NT2/D1 (cell line): ENCODE measurements around the gene PPIP5K2.

Experiments used
- DNase-seq: peaks from one replicate; pipeline ENCODE4 v3.0.0-alpha.2; 2011; ENCODE audit warnings: low read depth, low spot score
- H3K27me3 ChIP-seq: 2 replicates; pipeline ENCODE4 v1.6.0; 2011; ENCODE audit warnings: mild to moderate bottlenecking; ENCODE audit not compliant: insufficient read length, insufficient read depth
- H3K36me3 ChIP-seq: 2 replicates; pipeline ENCODE4 v1.6.1; 2011; ENCODE audit warnings: mild to moderate bottlenecking, low read length, mixed read lengths; ENCODE audit not compliant: insufficient read depth, insufficient read length
- H3K4me1 ChIP-seq: 2 replicates; pipeline ENCODE4 v1.5.1; 2011; ENCODE audit not compliant: insufficient read depth, insufficient read length
- H3K4me3 ChIP-seq: 2 replicates; pipeline ENCODE4 v1.5.1; 2011; ENCODE audit warnings: low read depth; ENCODE audit not compliant: insufficient read length
- H3K9ac ChIP-seq: 2 replicates; pipeline ENCODE4 v1.6.0; 2011; ENCODE audit warnings: low read depth; ENCODE audit not compliant: insufficient read length
- H3K9me3 ChIP-seq: 2 replicates; pipeline ENCODE4 v1.5.1; 2011; ENCODE audit warnings: mild to moderate bottlenecking, low read length; ENCODE audit not compliant: insufficient read depth
- SUZ12 ChIP-seq: IDR thresholded peaks from 2 replicates; pipeline ENCODE4 v1.6.1; 2011; ENCODE audit not compliant: insufficient read length, insufficient read depth; ENCODE audit errors: extremely low read depth
- YY1 ChIP-seq: IDR thresholded peaks from 2 replicates; pipeline ENCODE4 v1.6.1; 2011; ENCODE audit not compliant: insufficient read length, insufficient read depth
- ZNF274 ChIP-seq: IDR thresholded peaks from 2 replicates; pipeline ENCODE4 v1.6.1; 2011; ENCODE audit warnings: mild to moderate bottlenecking, low read depth, low read length

The PPIP5K2 gene

GRCh38 chr5:103092676-103093075, 27.4 kb upstream of the PPIP5K2 start:
- H3K9ac ChIP-seq: no peak overlapping the region
- H3K36me3 ChIP-seq: peaks cover 4% of the 10 kb centered on the region
- DNase-seq: no peak
- H3K27me3 ChIP-seq: no peaks in the 10 kb centered on the region
- TF ChIP-seq ZNF274: no peak
- TF ChIP-seq YY1: no peak
- TF ChIP-seq SUZ12: no peak
- H3K4me1 ChIP-seq: no peaks in the 10 kb centered on the region
- no peaks in the 10 kb centered on the region for H3K9me3 ChIP-seq
- H3K4me3 ChIP-seq: no peak overlapping the region

- no peak overlapping the region for H3K4me3 ChIP-seq
- H3K27me3 ChIP-seq: no peaks in the 10 kb centered on the region
- no peak for TF ChIP-seq ZNF274
- TF ChIP-seq YY1: no peak
- TF ChIP-seq SUZ12: no peak
- no peak for DNase-seq
- no peaks in the 10 kb centered on the region for H3K4me1 ChIP-seq
- no peak overlapping the region for H3K9ac ChIP-seq
- peaks cover 4% of the 10 kb centered on the region for H3K36me3 ChIP-seq
- H3K9me3 ChIP-seq: no peaks in the 10 kb centered on the region
Observed at GRCh38 chr5:103093727-103094126, 26.4 kb upstream of the PPIP5K2 start.

- DNase-seq: no peak
- Histone ChIP-seq H3K4me1 (no peaks in the 10 kb centered on the region), H3K9me3 (no peaks in the 10 kb centered on the region), H3K9ac (no peak overlapping the region), H3K4me3 (no peak overlapping the region), H3K36me3 (peaks cover 4% of the 10 kb centered on the region), H3K27me3 (no peaks in the 10 kb centered on the region)
- TF ChIP-seq ZNF274 (no peak), YY1 (no peak), SUZ12 (no peak)
Observed at GRCh38 chr5:103094737-103095136, 25.4 kb upstream of the PPIP5K2 start.

- DNase-seq: no peak
- TF ChIP-seq YY1: no peak
- no peak overlapping the region for H3K9ac ChIP-seq
- H3K4me3 ChIP-seq: no peak overlapping the region
- no peaks in the 10 kb centered on the region for H3K9me3 ChIP-seq
- no peaks in the 10 kb centered on the region for H3K4me1 ChIP-seq
- H3K27me3 ChIP-seq: no peaks in the 10 kb centered on the region
- H3K36me3 ChIP-seq: peaks cover 9% of the 10 kb centered on the region
Observed at GRCh38 chr5:103098993-103099392, 21.1 kb upstream of the PPIP5K2 start.

- no peak for DNase-seq
- no peaks in the 10 kb centered on the region for H3K9me3 ChIP-seq
- no peak overlapping the region for H3K9ac ChIP-seq
- no peaks in the 10 kb centered on the region for H3K4me1 ChIP-seq
- peaks cover 15% of the 10 kb centered on the region for H3K36me3 ChIP-seq
- TF ChIP-seq YY1 (no peak), ZNF274 (no peak), SUZ12 (no peak)
- no peaks in the 10 kb centered on the region for H3K27me3 ChIP-seq
- H3K4me3 ChIP-seq: no peak overlapping the region
Observed at GRCh38 chr5:103101079-103101750, 18.9 kb upstream of the PPIP5K2 start.

- no peaks in the 10 kb centered on the region for H3K9me3 ChIP-seq
- peaks cover 16% of the 10 kb centered on the region for H3K36me3 ChIP-seq
- no peaks in the 10 kb centered on the region for H3K27me3 ChIP-seq
- H3K4me3 ChIP-seq: no peak overlapping the region
- H3K4me1 ChIP-seq: no peaks in the 10 kb centered on the region
- TF ChIP-seq ZNF274 (no peak), SUZ12 (no peak), YY1 (no peak)
- H3K9ac ChIP-seq: no peak overlapping the region
- no peak for DNase-seq
Observed at GRCh38 chr5:103102234-103102633, 17.9 kb upstream of the PPIP5K2 start.

- Histone ChIP-seq H3K4me3 (no peak overlapping the region), H3K9ac (no peak overlapping the region), H3K27me3 (no peaks in the 10 kb centered on the region), H3K9me3 (no peaks in the 10 kb centered on the region), H3K36me3 (peaks cover 12% of the 10 kb centered on the region), H3K4me1 (no peaks in the 10 kb centered on the region)
- DNase-seq: no peak
- TF ChIP-seq ZNF274 (no peak), SUZ12 (no peak), YY1 (no peak)
Observed at GRCh38 chr5:103108086-103108485, 12.0 kb upstream of the PPIP5K2 start.

- H3K9ac ChIP-seq: no peak overlapping the region
- H3K4me3 ChIP-seq: no peak overlapping the region
- TF ChIP-seq YY1 (no peak), ZNF274 (no peak), SUZ12 (no peak)
- H3K27me3 ChIP-seq: no peaks in the 10 kb centered on the region
- no peaks in the 10 kb centered on the region for H3K4me1 ChIP-seq
- no peaks in the 10 kb centered on the region for H3K9me3 ChIP-seq
- H3K36me3 ChIP-seq: peaks cover 12% of the 10 kb centered on the region
- no peak for DNase-seq
Observed at GRCh38 chr5:103109277-103109676, 10.8 kb upstream of the PPIP5K2 start.
